HG03108 (cell line): ENCODE results near the gene PRKG1.
"Not testable (repeated sequence)": the region's sequence is repeated elsewhere in the genome, so short reads cannot be mapped to it uniquely, and the experiment has no call there.

ENCODE experiments used
- ATAC-seq: cut with Tn5 transposase; IDR thresholded peaks from one replicate; pipeline ENCODE4 v1.9.1; 2021; ENCODE audit warnings: moderate library complexity; ENCODE audit not compliant: unreplicated experiment

PRKG1 gene

GRCh38 chr10:51260376-51260775, 186.1 kb downstream of the PRKG1 start:
- ATAC-seq = no peak

GRCh38 chr10:51266496-51266895, 192.2 kb downstream of the PRKG1 start:
- ATAC-seq = no peak

GRCh38 chr10:51267980-51268570, 193.8 kb downstream of the PRKG1 start:
- not testable (repeated sequence) for ATAC-seq

GRCh38 chr10:51269821-51270220, 195.5 kb downstream of the PRKG1 start:
- no peak for ATAC-seq

- no peak for ATAC-seq
These were observed 196.7 kb downstream of the PRKG1 start for GRCh38 chr10:51270936-51271530.

GRCh38 chr10:51272099-51272498, 197.8 kb downstream of the PRKG1 start:
- ATAC-seq = not testable (repeated sequence)

- no peak for ATAC-seq
These were observed 198.3 kb downstream of the PRKG1 start for GRCh38 chr10:51272555-51272954.

GRCh38 chr10:51273574-51273973, 199.3 kb downstream of the PRKG1 start:
- no peak for ATAC-seq

- ATAC-seq = not testable (repeated sequence)
These were observed 201.8 kb downstream of the PRKG1 start for GRCh38 chr10:51276097-51276496.

- ATAC-seq = not testable (repeated sequence)
These were observed 207.1 kb downstream of the PRKG1 start for GRCh38 chr10:51281387-51281786.

GRCh38 chr10:51285601-51286000, 211.3 kb downstream of the PRKG1 start:
- no peak for ATAC-seq

GRCh38 chr10:51288511-51288910, 214.2 kb downstream of the PRKG1 start:
- no peak for ATAC-seq

- ATAC-seq = no peak
These were observed 215.2 kb downstream of the PRKG1 start for GRCh38 chr10:51289519-51289918.

GRCh38 chr10:51291961-51292360, 217.7 kb downstream of the PRKG1 start:
- no peak for ATAC-seq

GRCh38 chr10:51297438-51297837, 223.2 kb downstream of the PRKG1 start:
- ATAC-seq = no peak

- ATAC-seq = no peak
These were observed 226.5 kb downstream of the PRKG1 start for GRCh38 chr10:51300617-51301304.

- ATAC-seq = no peak
These were observed 227.4 kb downstream of the PRKG1 start for GRCh38 chr10:51301644-51302043.

- ATAC-seq = no peak
These were observed 228.0 kb downstream of the PRKG1 start for GRCh38 chr10:51302316-51302715.

- ATAC-seq = no peak
These were observed 233.8 kb downstream of the PRKG1 start for GRCh38 chr10:51308116-51308515.

- ATAC-seq = no peak
These were observed 236.9 kb downstream of the PRKG1 start for GRCh38 chr10:51311228-51311627.

GRCh38 chr10:51312817-51313216, 238.5 kb downstream of the PRKG1 start:
- ATAC-seq = no peak

GRCh38 chr10:51313251-51313650, 239.0 kb downstream of the PRKG1 start:
- no peak for ATAC-seq
